A673 (cell line): ENCODE measurements around the gene ARHGEF6. TPM values are rescaled to one million over a fixed set of nuclear protein-coding genes. Genes with fewer than 3 reads are reported as not detected.
"Not testable (repeated sequence)": the region's sequence is repeated elsewhere in the genome, so short reads cannot be mapped to it uniquely, and the experiment has no call there.

ENCODE experiments used
- BruUV-seq: library from RNA; stranded (reverse); fragments of 400-500 nt; replicated peaks from 2 replicates; lab custom pipeline; 2021; lab: Mats Ljungman, UMichigan
- CTCF ChIA-PET: fragments of 300-600 bp; sonication (Branson Sonifier 250); formaldehyde crosslinking; loops from one replicate; lab custom pipeline; 2022; ENCODE audit warnings: antibody characterized with exemption; lab: Charles Lee
- POLR2A ChIA-PET: fragments of 300-600 bp; sonication (Branson Sonifier 250); formaldehyde crosslinking; loops from one replicate; lab custom pipeline; 2022; ENCODE audit warnings: antibody characterized with exemption; ENCODE audit not compliant: low non-redundant PET; lab: Charles Lee
- DNase-seq: peaks from one replicate; pipeline ENCODE4 v3.0.0-alpha.2; 2015; ENCODE audit warnings: low spot score
- H3K27ac ChIP-seq: fragments of 200-600 bp; sonication (generic); 2 replicates; pipeline ENCODE4 v1.5.1; 2016; ENCODE audit warnings: mixed run types, low read depth, mild to moderate bottlenecking, mixed read lengths, antibody characterized with exemption, low read length; ENCODE audit not compliant: poor library complexity, severe bottlenecking
- H3K27me3 ChIP-seq: fragments of 200-600 bp; sonication (generic); replicated peaks from 2 replicates; pipeline ENCODE4 v1.6.1; 2017; ENCODE audit warnings: mixed run types, low read depth, mild to moderate bottlenecking, mixed read lengths, antibody characterized with exemption, low read length; ENCODE audit not compliant: insufficient read depth, poor library complexity
- H3K36me3 ChIP-seq: fragments of 200-600 bp; sonication (generic); 2 replicates; pipeline ENCODE4 v1.6.1; 2016; ENCODE audit warnings: mixed run types, mild to moderate bottlenecking, mixed read lengths, antibody characterized with exemption, low read length; ENCODE audit not compliant: insufficient read depth, poor library complexity, severe bottlenecking
- H3K4me1 ChIP-seq: fragments of 200-600 bp; sonication (generic); 2 replicates; pipeline ENCODE4 v1.6.1; 2017; ENCODE audit warnings: mixed run types, mild to moderate bottlenecking, mixed read lengths, antibody characterized with exemption, low read length; ENCODE audit not compliant: insufficient read depth, poor library complexity, severe bottlenecking
- H3K4me3 ChIP-seq: fragments of 200-600 bp; sonication (generic); 2 replicates; pipeline ENCODE4 v1.5.1; 2016; ENCODE audit warnings: low read depth, mixed run types, mild to moderate bottlenecking, mixed read lengths, low read length; ENCODE audit not compliant: poor library complexity, severe bottlenecking
- H3K9me3 ChIP-seq: fragments of 200-600 bp; sonication (generic); 2 replicates; pipeline ENCODE4 v1.6.1; 2016; ENCODE audit warnings: mixed run types, low read depth, mild to moderate bottlenecking, mixed read lengths, antibody characterized with exemption, low read length; ENCODE audit not compliant: poor library complexity, severe bottlenecking
- EZH2 ChIP-seq: fragments of 200-600 bp; sonication (generic); IDR thresholded peaks from 2 replicates; pipeline ENCODE4 v1.6.1; 2017; ENCODE audit warnings: borderline replicate concordance, low read depth, mild to moderate bottlenecking, mixed read lengths, antibody characterized with exemption, low read length; ENCODE audit not compliant: poor library complexity, severe bottlenecking
- intact Hi-C: fragments of 100-400 bp; cut with micrococcal nuclease; formaldehyde crosslinking; loops from one replicate; pipeline ENCODE4 v1.10.0; 2022; ENCODE audit not compliant: unreplicated experiment
- total RNA-seq: library from RNA; stranded (reverse); gene quantifications from 2 replicates; pipeline ENCODE4 v1.2.3, GENCODE V29; 2021
- TF ChIP-seq, protein P1 (sequence below): fragments of 300-800, 200-600 bp; sonication (generic); conservative IDR thresholded peaks from 2 replicates; pipeline ENCODE4 v1.5.1; 2017; ENCODE audit warnings: low read depth, mild to moderate bottlenecking, antibody characterized with exemption, low read length, moderate library complexity, mixed read lengths

ARHGEF6 gene
- total RNA-seq, 1 experiment from 2014 or later: 11.4 TPM

DNA sequence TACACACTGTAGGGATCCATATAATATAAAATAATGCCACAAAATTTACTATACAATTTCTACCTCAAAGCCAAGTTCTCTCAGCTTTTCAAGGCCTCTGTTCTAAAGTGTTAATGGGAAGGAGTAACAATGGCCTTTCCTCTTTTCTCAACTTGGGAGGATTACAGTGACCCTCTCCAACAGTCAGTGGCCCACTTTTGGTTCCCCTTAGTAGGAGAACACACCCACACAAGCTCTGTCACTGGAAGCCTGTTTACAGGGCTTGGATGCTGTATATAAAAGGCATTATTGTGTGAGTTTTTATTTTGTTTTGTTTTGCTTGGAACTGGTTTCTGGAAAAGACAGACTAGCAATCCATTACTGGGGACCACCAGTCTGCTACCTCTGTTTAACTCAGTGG lies 1.8 kb downstream of the ARHGEF6 start:
- POLR2A ChIA-PET: no interaction called here
- CTCF ChIA-PET: no interaction called here
- no peaks in the 10 kb centered on the region for H3K36me3 ChIP-seq
- no peaks in the 10 kb centered on the region for H3K4me1 ChIP-seq
- no peak for DNase-seq
- no peak overlapping the region for H3K27ac ChIP-seq
- no peaks in the 10 kb centered on the region for H3K27me3 ChIP-seq
- H3K4me3 ChIP-seq: no peak overlapping the region
- intact Hi-C loops: no loop called here
- no peaks in the 10 kb centered on the region for H3K9me3 ChIP-seq
- no peak for TF ChIP-seq EZH2
- TF ChIP-seq, protein P1, sequence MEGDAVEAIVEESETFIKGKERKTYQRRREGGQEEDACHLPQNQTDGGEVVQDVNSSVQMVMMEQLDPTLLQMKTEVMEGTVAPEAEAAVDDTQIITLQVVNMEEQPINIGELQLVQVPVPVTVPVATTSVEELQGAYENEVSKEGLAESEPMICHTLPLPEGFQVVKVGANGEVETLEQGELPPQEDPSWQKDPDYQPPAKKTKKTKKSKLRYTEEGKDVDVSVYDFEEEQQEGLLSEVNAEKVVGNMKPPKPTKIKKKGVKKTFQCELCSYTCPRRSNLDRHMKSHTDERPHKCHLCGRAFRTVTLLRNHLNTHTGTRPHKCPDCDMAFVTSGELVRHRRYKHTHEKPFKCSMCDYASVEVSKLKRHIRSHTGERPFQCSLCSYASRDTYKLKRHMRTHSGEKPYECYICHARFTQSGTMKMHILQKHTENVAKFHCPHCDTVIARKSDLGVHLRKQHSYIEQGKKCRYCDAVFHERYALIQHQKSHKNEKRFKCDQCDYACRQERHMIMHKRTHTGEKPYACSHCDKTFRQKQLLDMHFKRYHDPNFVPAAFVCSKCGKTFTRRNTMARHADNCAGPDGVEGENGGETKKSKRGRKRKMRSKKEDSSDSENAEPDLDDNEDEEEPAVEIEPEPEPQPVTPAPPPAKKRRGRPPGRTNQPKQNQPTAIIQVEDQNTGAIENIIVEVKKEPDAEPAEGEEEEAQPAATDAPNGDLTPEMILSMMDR: no peak
- BruUV-seq: no TSS peak

DNA sequence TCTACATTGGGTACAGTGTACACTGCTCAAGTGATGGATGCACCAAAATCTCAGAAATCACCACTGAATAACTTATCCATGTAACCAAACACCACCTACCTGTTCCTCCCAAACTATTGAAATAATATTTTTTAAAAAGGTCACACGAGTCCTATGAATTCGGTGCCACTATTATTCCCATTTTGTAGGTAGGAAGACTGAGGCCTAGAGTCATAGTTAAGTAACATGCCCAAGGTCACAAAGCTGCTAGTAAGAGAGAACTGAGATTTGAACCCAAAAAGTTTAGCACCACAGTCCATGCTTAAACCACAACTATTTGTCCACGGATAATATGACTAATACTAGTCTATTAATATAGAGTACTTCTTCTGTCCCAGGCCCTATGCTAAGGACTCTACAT lies 2.7 kb downstream of the ARHGEF6 start:
- no peak overlapping the region for H3K27ac ChIP-seq
- CTCF ChIA-PET: no interaction called here
- no peaks in the 10 kb centered on the region for H3K9me3 ChIP-seq
- no peaks in the 10 kb centered on the region for H3K4me1 ChIP-seq
- H3K4me3 ChIP-seq: no peak overlapping the region
- BruUV-seq: no TSS peak
- no peak for DNase-seq
- no peaks in the 10 kb centered on the region for H3K27me3 ChIP-seq
- POLR2A ChIA-PET: no interaction called here
- intact Hi-C loops: no loop called here
- TF ChIP-seq EZH2: no peak
- TF ChIP-seq, protein P1: no peak
- no peaks in the 10 kb centered on the region for H3K36me3 ChIP-seq

DNA sequence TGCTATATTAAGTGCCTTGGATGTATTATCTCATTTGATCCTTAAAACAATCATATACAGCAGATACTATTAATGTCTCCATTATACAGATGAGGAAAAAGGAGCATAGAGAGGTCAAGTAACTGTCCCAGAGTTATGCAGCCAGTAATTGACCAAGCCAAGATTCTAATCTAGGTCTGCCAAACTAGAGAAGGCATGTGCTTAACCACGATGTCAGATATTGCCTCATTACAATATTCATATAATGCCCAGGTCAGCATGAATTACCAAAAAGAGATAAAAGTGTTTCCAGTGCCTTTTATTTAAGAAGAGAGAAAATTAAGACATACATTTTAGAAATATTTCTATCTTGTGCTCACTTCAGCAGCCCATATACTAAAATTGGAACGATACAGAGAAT lies 7.1 kb downstream of the ARHGEF6 start:
- intact Hi-C loops: no loop called here
- Histone ChIP-seq H3K36me3 (no peaks in the 10 kb centered on the region), H3K9me3 (no peaks in the 10 kb centered on the region), H3K27ac (no peak overlapping the region), H3K4me1 (peaks cover 9% of the 10 kb centered on the region), H3K4me3 (no peak overlapping the region), H3K27me3 (no peaks in the 10 kb centered on the region)
- TF ChIP-seq, protein P1: no peak
- TF ChIP-seq EZH2: no peak
- DNase-seq: no peak
- BruUV-seq: no TSS peak
- CTCF ChIA-PET: no interaction called here
- POLR2A ChIA-PET: no interaction called here

DNA sequence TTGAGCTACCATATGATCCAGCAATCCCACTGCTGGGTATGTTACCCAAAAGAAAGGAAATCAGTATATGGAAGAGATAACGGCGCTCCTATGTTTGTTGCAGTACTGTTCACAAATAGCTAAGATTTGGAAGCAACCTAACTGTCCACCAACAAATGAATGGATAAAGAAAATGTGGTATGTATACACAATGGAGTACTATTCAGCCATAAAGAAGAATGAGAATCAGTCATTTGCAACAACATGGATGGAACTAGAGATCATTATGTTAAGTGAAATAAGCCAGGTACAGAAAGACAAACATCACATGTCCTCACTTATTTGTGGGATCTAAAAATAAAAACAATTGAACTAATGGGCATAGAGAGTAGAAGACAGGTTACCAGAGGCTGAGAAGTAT lies 8.9 kb downstream of the ARHGEF6 start:
- CTCF ChIA-PET, POLR2A ChIA-PET: not testable (repeated sequence)

More for the DNA sequence above, 8.9 kb downstream of the ARHGEF6 start:
- H3K27ac ChIP-seq, intact Hi-C loops, H3K4me3 ChIP-seq, H3K27me3 ChIP-seq, H3K9me3 ChIP-seq, BruUV-seq, H3K36me3 ChIP-seq, DNase-seq: not testable (repeated sequence)
- peaks cover 18% of the 10 kb centered on the region for H3K4me1 ChIP-seq
